Endothelial cell of umbilical vein (primary cell): Measurements from ENCODE around the gene B3GNT8. TPM values are rescaled to one million over a fixed set of nuclear protein-coding genes. Genes with fewer than 3 reads are reported as not detected.

Experiments used
- BruUV-seq: library from RNA; stranded (reverse); fragments of 400-500 nt; replicated peaks from 2 replicates; lab custom pipeline; 2021; lab: Mats Ljungman, UMichigan
- CTCF ChIA-PET: fragments of 300-600, 350-600 bp; sonication (Branson Sonifier 250); formaldehyde crosslinking; loops from one replicate; lab custom pipeline; 2021; ENCODE audit warnings: antibody characterized with exemption, inconsistent platforms; lab: Charles Lee
- POLR2A ChIA-PET: fragments of 300-600, 350-600 bp; sonication (Branson Sonifier 250); formaldehyde crosslinking; loops from one replicate; lab custom pipeline; 2021; ENCODE audit warnings: antibody characterized with exemption, inconsistent platforms; lab: Charles Lee
- DNase-seq: peaks from one replicate; pipeline ENCODE4 v3.0.0-alpha.2; 2011; ENCODE audit warnings: low read depth, low spot score
- FAIRE-seq: peaks from 2 replicates; lab custom pipeline; 2011; peaks lifted over from hg19 to GRCh38; lab: Jason Lieb, UNC
- H2AFZ ChIP-seq: 2 replicates; pipeline ENCODE4 v1.6.0; 2012; ENCODE audit warnings: low read depth, low read length, control low read depth, inconsistent platforms
- H3K27ac ChIP-seq: 2 replicates; pipeline ENCODE4 v1.5.1; 2011; ENCODE audit warnings: low read depth, mild to moderate bottlenecking, control low read depth, low read length, moderate library complexity; ENCODE audit not compliant: insufficient read depth
- H3K27me3 ChIP-seq, 2 experiments: 2 replicates each; pipeline versions ENCODE4 v1.6.0 to v1.6.1; 2011; ENCODE audit warnings: low read length in 2 of 2, mixed read lengths in 1 of 2; ENCODE audit not compliant: control insufficient read depth in 2 of 2, insufficient read depth in 2 of 2
- H3K36me3 ChIP-seq, 2 experiments: 2 replicates in 1 of 2; 3 replicates in 1 of 2; pipeline ENCODE4 v1.5.1; 2011; ENCODE audit warnings: low read length in 2 of 2, mild to moderate bottlenecking in 1 of 2, moderate library complexity in 1 of 2; ENCODE audit not compliant: control insufficient read depth in 2 of 2, insufficient read depth in 2 of 2; ENCODE audit errors: extremely low read depth in 1 of 2
- H3K4me1 ChIP-seq: 3 replicates; pipeline ENCODE4 v1.5.1; 2011; ENCODE audit warnings: mild to moderate bottlenecking, low read length; ENCODE audit not compliant: control insufficient read depth, insufficient read depth; ENCODE audit errors: extremely low read depth
- H3K4me2 ChIP-seq: 2 replicates; pipeline ENCODE4 v1.6.1; 2011; ENCODE audit warnings: low read length, control low read depth, mixed read lengths; ENCODE audit not compliant: insufficient read depth
- H3K4me3 ChIP-seq, 3 experiments: fragments of 200-600 bp in 1 of 3; sonication (generic), shearing (Covaris generic) in 1 of 3; replicated peaks in 1 of 3; 2 replicates each; pipeline ENCODE4 v1.5.1; 2011 to 2016; ENCODE audit warnings: control low read depth in 3 of 3, low read length in 3 of 3, mild to moderate bottlenecking in 2 of 3, inconsistent platforms in 1 of 3, low read depth in 1 of 3, moderate library complexity in 1 of 3; ENCODE audit not compliant: insufficient read depth in 1 of 3
- H3K79me2 ChIP-seq: 2 replicates; pipeline ENCODE4 v1.6.0; 2012; ENCODE audit warnings: low read length, inconsistent platforms; ENCODE audit not compliant: control insufficient read depth, insufficient read depth
- H3K9ac ChIP-seq: replicated peaks from 2 replicates; pipeline ENCODE3; 2011; ENCODE audit warnings: low read length, control low read depth; ENCODE audit not compliant: insufficient read depth; ENCODE audit errors: extremely low read depth
- H3K9me1 ChIP-seq: replicated peaks from 3 replicates; pipeline ENCODE4 v1.6.0; 2011; ENCODE audit warnings: mild to moderate bottlenecking, low read length; ENCODE audit not compliant: control insufficient read depth, insufficient read depth; ENCODE audit errors: extremely low read depth
- H3K9me3 ChIP-seq: replicated peaks from 2 replicates; pipeline ENCODE4 v1.5.1; 2012; ENCODE audit warnings: low read length, inconsistent platforms; ENCODE audit not compliant: control insufficient read depth, insufficient read depth
- H4K20me1 ChIP-seq: replicated peaks from 2 replicates; pipeline ENCODE3; 2011; ENCODE audit warnings: mild to moderate bottlenecking, low read length; ENCODE audit not compliant: control insufficient read depth, insufficient read depth; ENCODE audit errors: extremely low read depth
- CTCF ChIP-seq, 2 donors: IDR thresholded peaks; 1 replicate in 1 of 2; 2 replicates in 1 of 2; pipeline ENCODE4 v1.5.1; 2011; ENCODE audit warnings: low read length in 2 of 2, mild to moderate bottlenecking in 2 of 2, moderate library complexity in 2 of 2, control low read depth in 1 of 2, inconsistent platforms in 1 of 2, low read depth in 1 of 2; ENCODE audit not compliant: insufficient read depth in 1 of 2; ENCODE audit errors: extremely low read depth in 1 of 2
- EZH2 ChIP-seq: IDR thresholded peaks from 2 replicates; pipeline ENCODE4 v1.6.1; 2012; ENCODE audit warnings: borderline replicate concordance, low read depth, mild to moderate bottlenecking, moderate library complexity, low read length, inconsistent platforms; ENCODE audit not compliant: severe bottlenecking
- FOS ChIP-seq: IDR thresholded peaks from 2 replicates; pipeline ENCODE4 v1.6.1; 2011; ENCODE audit warnings: mild to moderate bottlenecking, low read length, moderate library complexity, borderline replicate concordance; ENCODE audit not compliant: insufficient read depth
- GATA2 ChIP-seq: IDR thresholded peaks from 2 replicates; pipeline ENCODE4 v1.7.0; 2011; ENCODE audit warnings: low read depth, mild to moderate bottlenecking, moderate library complexity, mixed read lengths, low read length; ENCODE audit not compliant: insufficient read length, insufficient read depth
- JUN ChIP-seq: IDR thresholded peaks from 2 replicates; pipeline ENCODE4 v1.6.1; 2011; ENCODE audit warnings: borderline replicate concordance, low read depth; ENCODE audit not compliant: insufficient read length, insufficient read depth
- MAX ChIP-seq: IDR thresholded peaks from 2 replicates; pipeline ENCODE4 v1.6.1; 2011; ENCODE audit not compliant: insufficient read depth, insufficient read length
- MYC ChIP-seq: IDR thresholded peaks from one replicate; pipeline ENCODE4 v1.6.1; 2011; ENCODE audit warnings: mild to moderate bottlenecking, low read depth, low read length
- POLR2A ChIP-seq: IDR thresholded peaks from 2 replicates; pipeline ENCODE4 v1.6.1; 2012; ENCODE audit warnings: low read depth, mild to moderate bottlenecking, control low read depth, low read length
- POLR2AphosphoS5 ChIP-seq: IDR thresholded peaks from 2 replicates; pipeline ENCODE4 v1.6.1; 2012; ENCODE audit warnings: low read depth, mild to moderate bottlenecking, control low read depth, low read length, moderate library complexity; ENCODE audit not compliant: insufficient read depth
- dilution Hi-C: fragments of 300-500 bp; cut with MboI; formaldehyde crosslinking; loops from one replicate; pipeline ENCODE4 v1.15.0; 2019; ENCODE audit warnings: low sequenced_read_pairs; ENCODE audit not compliant: extremely low pct_ligation_motif_present
- intact Hi-C: fragments of 100-400 bp; cut with micrococcal nuclease; formaldehyde crosslinking; loops from one replicate; pipeline ENCODE4 v1.10.0; 2022
- polyA plus RNA-seq, 4 experiments: library from polyadenylated mRNA; depleted of rRNA in 3 of 4; stranded (reverse) in 3 of 4; unstranded in 1 of 4; fragments of >200 nt; gene quantifications; 2 replicates each; pipeline versions ENCODE4 v1.2.1 to v1.2.3, GENCODE V29; 2011 to 2012; ENCODE audit warnings: missing spikeins in 1 of 4
- total RNA-seq: library from RNA; stranded (reverse); gene quantifications from 2 replicates; pipeline ENCODE4 v1.2.3, GENCODE V29; 2021

The B3GNT8 gene
- total and polyA plus RNA-seq, 2 donors (not counting 3 experiments of a cell fraction or from before 2014, with no cell fraction given), result 3.6 to 7.6 TPM

GRCh38 chr19:41422955-41423354 is 4.2 kb downstream of the B3GNT8 start:
- Histone ChIP-seq H3K79me2 (peaks cover 5% of the 10 kb centered on the region), H2AFZ (no peak overlapping the region), H4K20me1 (no peaks in the 10 kb centered on the region), H3K27ac (no peak overlapping the region), H3K36me3 (peaks cover 0 to 37% of the 10 kb centered on the region in 2 experiments), H3K4me1 (peaks cover 13% of the 10 kb centered on the region), H3K4me2 (no peak overlapping the region), H3K27me3 (no peaks in the 10 kb centered on the region), H3K9ac (no peak overlapping the region), H3K9me3 (no peaks in the 10 kb centered on the region), H3K9me1 (no peaks in the 10 kb centered on the region), H3K4me3 (no peak overlapping the region)
- DNase-seq (no peak), FAIRE-seq (no peak)
- no peak for TF ChIP-seq POLR2A
- no peak for TF ChIP-seq MAX
- TF ChIP-seq JUN, result no peak
- no peak for TF ChIP-seq FOS
- TF ChIP-seq GATA2, result no peak
- no peak for TF ChIP-seq EZH2
- ChIA-PET POLR2A (no interaction called here), CTCF (no interaction called here)
- dilution Hi-C loops (no loop called here), intact Hi-C loops (no loop called here)
- no TSS peak for BruUV-seq

DNA sequence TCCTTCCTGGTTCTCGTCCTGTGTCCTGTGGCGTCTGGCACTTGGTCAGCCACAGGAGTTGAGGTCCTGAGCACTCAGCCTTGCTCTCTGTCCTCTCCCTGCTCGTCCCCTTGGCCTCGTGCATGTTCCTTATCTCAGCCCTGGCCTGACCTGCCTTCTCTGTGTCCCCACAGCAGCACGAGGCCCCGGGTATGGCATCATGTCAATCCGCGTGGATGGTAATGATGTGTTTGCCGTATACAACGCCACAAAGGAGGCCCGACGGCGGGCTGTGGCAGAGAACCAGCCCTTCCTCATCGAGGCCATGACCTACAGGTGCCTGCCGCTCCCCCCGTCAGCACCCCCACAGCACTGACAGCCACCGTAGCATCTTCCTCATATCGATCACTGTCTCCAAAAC is 4.7 kb downstream of the B3GNT8 start:
- Histone ChIP-seq H3K9me3 (no peaks in the 10 kb centered on the region), H4K20me1 (no peaks in the 10 kb centered on the region), H3K4me1 (peaks cover 8% of the 10 kb centered on the region), H3K9me1 (no peaks in the 10 kb centered on the region), H2AFZ (no peak overlapping the region), H3K27me3 (no peaks in the 10 kb centered on the region), H3K36me3 (peaks cover 0 to 37% of the 10 kb centered on the region in 2 experiments), H3K79me2 (peaks cover 5% of the 10 kb centered on the region), H3K27ac (no peak overlapping the region), H3K4me2 (no peak overlapping the region), H3K4me3 (no peak overlapping the region), H3K9ac (no peak overlapping the region)
- DNase-seq (no peak), FAIRE-seq (no peak)
- dilution Hi-C loops (no loop called here), intact Hi-C loops (no loop called here)
- no peak for TF ChIP-seq CTCF (IDR thresholded peaks at IDR 0.05; ENCODE audit: extremely low read depth in 1 of 2, insufficient read depth in 1 of 2, low read depth in 1 of 2, low read length in 2 of 2)
- TF ChIP-seq GATA2, result no peak
- TF ChIP-seq FOS, result no peak
- TF ChIP-seq MYC, result no peak
- no peak for TF ChIP-seq MAX
- TF ChIP-seq EZH2, result no peak
- no peak for TF ChIP-seq POLR2A
- TF ChIP-seq JUN, result no peak
- no peak for TF ChIP-seq POLR2AphosphoS5
- CTCF ChIA-PET, result no interaction called here
- no TSS peak for BruUV-seq
- POLR2A ChIA-PET, result no interaction called here
